Medulla oblongata (tissue), 1 donor: ENCODE measurements around the gene HLA-DMA.
A peak's percentile ranks its signal among the peaks of the same experiment; 100 is the strongest.

Experiments
- DNase-seq: peaks from one replicate; pipeline ENCODE4 v3.0.0-alpha.2; 2015; ENCODE audit errors: extremely low spot score

Gene HLA-DMA

DNA sequence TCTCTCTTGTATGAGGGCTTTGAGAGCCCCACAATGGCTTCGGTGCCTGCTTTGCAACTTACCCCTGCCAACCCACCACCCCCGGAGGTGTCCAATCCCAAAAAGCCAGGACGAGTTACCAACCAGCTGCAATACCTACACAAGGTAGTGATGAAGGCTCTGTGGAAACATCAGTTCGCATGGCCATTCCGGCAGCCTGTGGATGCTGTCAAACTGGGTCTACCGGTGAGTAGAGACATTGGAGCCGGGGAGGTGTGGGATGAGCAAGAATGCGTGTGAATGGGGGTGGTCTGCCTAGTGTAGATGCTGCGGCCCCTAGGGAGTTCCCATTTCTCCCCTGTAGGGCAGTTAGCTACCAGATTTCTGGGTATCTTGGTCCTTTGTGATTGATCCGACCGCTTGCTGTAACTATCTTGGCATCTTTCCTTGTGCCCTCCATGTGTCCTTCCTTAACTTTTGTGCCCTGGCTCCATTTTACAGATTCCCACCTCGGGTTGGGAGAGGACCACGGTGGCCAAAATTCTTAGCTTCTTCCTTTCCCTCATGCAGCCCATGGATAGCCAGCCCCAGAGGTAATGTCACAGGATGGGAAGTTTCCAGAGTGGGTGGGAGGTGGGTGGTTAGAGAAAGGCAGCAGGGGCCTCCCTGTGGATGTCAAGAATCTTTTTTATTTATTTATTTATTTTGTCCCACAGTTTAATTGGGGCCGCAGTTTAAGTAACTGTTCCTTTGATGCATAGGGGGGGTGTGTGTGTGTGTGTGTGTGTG lies 21.8 kb upstream of the HLA-DMA start:
- DNase-seq = no peak

- peak; percentile 47 for DNase-seq
Measured at GRCh38 chr6:32974016-32974333, 21.1 kb upstream of the HLA-DMA start.

GRCh38 chr6:32973144-32974015 lies 20.5 kb upstream of the HLA-DMA start:
- DNase-seq = peak; percentile 48

DNA sequence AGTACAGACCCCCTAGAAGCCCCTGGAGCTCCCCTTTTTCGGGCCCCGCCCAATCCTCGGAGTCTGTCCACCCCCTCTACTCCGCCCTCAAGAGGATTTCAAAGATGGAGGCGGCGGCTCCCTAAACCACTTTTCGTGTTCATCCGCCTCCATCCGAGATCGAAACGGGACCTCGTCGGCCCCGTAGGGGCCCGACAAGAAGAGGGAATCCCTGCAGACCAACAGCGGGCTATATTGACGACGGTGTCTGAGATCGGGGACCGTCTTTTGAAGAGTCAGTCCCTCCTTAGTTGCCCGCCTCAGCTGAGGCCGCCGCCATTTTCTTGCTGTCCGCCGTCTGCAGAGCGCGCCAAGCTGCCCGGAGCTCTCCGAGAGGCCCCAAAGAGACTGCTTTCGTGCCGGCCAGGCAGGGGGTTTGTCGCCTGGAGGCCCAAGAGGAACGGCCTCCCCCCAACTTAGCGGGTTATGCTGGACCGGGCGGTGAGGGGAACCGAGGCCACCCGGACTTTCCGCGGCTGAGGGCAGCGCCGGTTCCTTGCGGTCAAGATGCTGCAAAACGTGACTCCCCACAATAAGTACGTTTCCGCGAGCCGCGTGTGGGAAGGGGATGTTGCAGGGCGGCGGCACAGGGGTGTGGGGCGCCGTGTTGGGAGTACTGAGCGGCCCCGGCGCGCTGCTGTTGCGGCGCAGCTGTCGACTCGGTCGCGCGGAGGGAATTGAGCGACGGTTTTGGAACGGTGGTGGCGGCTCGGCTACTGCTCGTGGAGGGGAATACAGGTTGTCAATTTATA lies 19.7 kb upstream of the HLA-DMA start:
- no peak for DNase-seq

- DNase-seq = peak; percentile 100
Measured at GRCh38 chr6:32971581-32972352, 18.9 kb upstream of the HLA-DMA start.

GRCh38 chr6:32971242-32971580 lies 18.3 kb upstream of the HLA-DMA start:
- no peak for DNase-seq

GRCh38 chr6:32970413-32971241 lies 17.7 kb upstream of the HLA-DMA start:
- peak; percentile 84 for DNase-seq

GRCh38 chr6:32969685-32970412 lies 17.0 kb upstream of the HLA-DMA start:
- DNase-seq = peak; percentile 84

GRCh38 chr6:32968867-32969684 lies 16.2 kb upstream of the HLA-DMA start:
- DNase-seq = peak; percentile 86

- peak; percentile 99 for DNase-seq
Measured at GRCh38 chr6:32968093-32968866, 15.4 kb upstream of the HLA-DMA start, which contains the start of gene BRD2. BRD2 (plus strand) TSS chr6:32968594; CDS start chr6:32972899, 4,305 bp downstream.

- DNase-seq = peak; percentile 88
Measured at GRCh38 chr6:32967151-32968091, 14.5 kb upstream of the HLA-DMA start.

DNA sequence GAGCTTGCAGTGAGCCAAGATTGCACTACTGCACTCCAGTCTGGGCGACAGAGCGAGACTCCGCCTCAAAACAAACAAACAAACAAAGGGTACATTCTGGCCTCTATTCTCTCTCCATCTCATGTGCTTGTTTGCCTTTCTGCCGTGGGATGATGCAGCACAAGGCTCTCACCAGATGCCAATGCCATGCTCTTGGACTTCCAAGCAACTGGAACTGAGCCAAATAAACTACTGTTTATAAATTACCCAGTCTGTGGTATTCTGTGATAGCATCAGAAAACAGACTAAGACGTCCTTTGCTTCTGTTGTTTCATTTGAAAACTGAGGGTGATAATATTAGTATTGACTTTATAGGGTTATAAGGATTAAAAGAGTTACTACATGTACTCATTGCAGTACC lies 11.9 kb upstream of the HLA-DMA start:
- DNase-seq = no peak

DNA sequence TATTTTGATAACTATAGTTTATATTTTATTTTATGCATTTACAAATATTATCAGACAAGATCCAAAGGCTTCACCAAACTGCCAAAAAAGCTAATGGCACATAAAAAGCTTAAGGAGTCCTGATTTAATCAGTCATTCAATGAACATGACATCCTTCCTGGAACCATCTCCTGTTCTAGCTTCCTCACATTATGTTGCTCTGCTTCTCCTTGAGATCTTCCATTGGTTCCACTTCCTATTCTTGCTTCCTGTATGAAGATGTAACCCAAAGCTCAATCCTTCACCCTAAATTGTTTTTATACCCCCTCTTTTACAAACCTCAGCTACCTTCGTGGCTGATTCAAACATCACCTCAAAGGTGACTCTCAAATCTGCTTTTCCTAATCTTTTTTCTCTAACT lies 11.0 kb upstream of the HLA-DMA start:
- DNase-seq = no peak

- DNase-seq = no peak
Measured at GRCh38 chr6:32962213-32962826, 9.4 kb upstream of the HLA-DMA start.

DNA sequence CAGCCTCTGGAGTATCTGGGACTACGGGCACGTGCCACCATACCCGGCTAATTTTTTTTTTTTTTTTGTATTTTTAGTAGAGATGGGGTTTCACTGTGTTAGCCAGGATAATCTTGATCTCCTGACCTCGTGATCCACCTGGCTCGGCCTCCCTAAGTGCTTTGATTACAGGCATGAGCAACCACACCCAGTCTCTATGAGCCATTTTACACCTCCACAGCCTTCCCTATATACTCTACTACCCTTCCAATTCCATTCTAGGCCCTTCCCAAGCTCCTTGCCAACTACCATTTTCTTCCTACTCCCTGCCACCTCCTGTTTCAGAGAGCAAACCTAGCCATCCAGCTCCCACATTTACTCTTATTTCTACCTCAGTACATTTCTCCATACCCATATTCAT lies 7.7 kb upstream of the HLA-DMA start:
- DNase-seq = no peak

DNA sequence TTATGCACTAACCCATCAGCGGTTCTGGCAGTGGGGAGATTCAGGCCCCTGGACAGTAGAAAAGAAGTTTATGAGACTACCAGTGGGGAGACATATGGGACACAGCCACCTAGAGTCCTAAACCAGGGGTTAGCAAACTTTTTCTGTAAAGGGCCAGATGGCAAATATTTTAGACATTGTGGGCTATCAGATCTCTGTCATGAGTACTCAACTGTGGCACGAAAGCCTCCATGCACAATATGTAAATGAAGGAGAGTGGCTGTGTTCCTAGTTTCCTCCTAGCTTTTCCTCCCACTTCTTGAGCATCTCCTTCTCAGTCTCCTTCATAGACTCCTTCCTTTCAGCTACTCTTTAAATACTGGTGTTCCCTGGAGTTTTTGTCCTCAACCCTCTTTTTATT lies 3.3 kb upstream of the HLA-DMA start:
- DNase-seq = no peak
